HUES48 (cell line): ENCODE results near the gene ADARB2.

Source experiments
- H3K27ac ChIP-seq: one replicate; pipeline ENCODE4 v1.7.0; 2013; ENCODE audit warnings: low read depth, low read length, inconsistent platforms
- H3K27me3 ChIP-seq: 2 replicates; pipeline ENCODE4 v1.6.1; 2013; ENCODE audit warnings: mild to moderate bottlenecking, low read length; ENCODE audit not compliant: control insufficient read depth, insufficient read depth
- H3K36me3 ChIP-seq: 2 replicates; pipeline ENCODE4 v1.6.1; 2013; ENCODE audit warnings: low read length; ENCODE audit not compliant: control insufficient read depth, insufficient read depth
- H3K4me1 ChIP-seq: 2 replicates; pipeline ENCODE4 v1.6.1; 2013; ENCODE audit warnings: mild to moderate bottlenecking, low read length; ENCODE audit not compliant: control insufficient read depth, insufficient read depth
- H3K4me3 ChIP-seq: 2 replicates; pipeline ENCODE4 v1.5.1; 2013; ENCODE audit warnings: mild to moderate bottlenecking, low read depth, low read length
- H3K9ac ChIP-seq: 2 replicates; pipeline ENCODE4 v1.6.1; 2013; ENCODE audit warnings: mild to moderate bottlenecking, low read depth, low read length, moderate library complexity
- H3K9me3 ChIP-seq: 2 replicates; pipeline ENCODE4 v1.6.1; 2013; ENCODE audit warnings: low read length; ENCODE audit not compliant: control insufficient read depth, insufficient read depth

ADARB2 gene

DNA sequence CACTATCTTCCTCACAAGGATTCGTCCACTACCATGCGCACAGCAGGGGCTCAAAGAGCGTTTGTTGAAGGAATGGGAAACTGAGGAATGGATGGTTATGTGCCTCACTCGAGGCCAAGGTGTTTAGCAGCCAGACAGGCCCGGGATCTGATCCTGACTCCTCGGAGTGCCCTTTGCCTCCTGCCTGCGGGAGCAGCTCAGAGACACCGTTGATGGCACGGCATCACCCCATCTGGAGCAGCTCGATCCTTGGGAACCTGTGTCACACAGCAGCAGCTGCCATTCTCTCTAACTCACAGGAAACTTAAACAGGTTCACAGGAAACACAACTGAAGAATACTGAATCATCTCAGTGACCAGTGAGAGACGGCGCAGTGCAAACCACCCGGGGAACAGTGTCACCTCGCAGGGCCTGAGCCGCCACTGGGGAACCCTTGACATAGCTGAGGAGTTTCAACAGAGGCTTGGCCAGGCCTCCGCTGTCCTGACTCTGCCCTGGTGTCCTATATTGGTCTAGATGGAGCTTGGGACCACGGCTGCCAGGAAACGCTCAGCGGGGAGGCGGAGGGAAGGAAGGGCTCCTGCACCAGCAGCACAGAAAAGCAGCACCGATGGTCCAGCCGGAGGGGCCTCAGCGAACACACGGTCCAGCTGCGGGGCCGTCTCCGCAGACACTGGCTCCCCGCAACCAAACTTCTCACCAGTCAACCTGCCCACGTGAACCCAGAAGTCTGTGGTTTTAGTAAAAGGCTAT, 169.4 kb downstream of the ADARB2 start:
- no peak overlapping the region for H3K27ac ChIP-seq
- H3K9ac ChIP-seq, result no peak overlapping the region
- H3K27me3 ChIP-seq, result no peaks in the 10 kb centered on the region
- no peaks in the 10 kb centered on the region for H3K36me3 ChIP-seq
- no peak overlapping the region for H3K4me3 ChIP-seq
- H3K4me1 ChIP-seq, result no peaks in the 10 kb centered on the region
- no peaks in the 10 kb centered on the region for H3K9me3 ChIP-seq

DNA sequence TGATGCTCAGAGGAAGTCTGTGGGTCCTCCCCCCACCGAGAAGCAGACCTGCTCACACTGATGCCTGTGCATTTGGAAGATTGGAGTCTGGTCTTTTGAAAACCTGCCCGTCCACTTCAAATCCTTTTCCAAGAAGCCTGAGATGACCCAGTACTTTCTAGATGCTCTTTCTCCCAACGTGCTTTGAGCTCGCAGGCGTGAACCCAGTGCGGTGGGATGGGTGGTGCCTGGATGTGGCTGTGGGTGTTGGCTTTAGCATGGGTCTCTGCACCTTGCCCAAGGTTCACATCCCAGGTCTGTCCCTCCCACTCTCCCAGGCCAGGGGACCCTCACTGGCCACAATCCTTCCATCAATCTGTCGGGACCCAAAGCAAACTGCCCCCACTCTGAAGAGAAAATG, 170.2 kb downstream of the ADARB2 start:
- H3K36me3 ChIP-seq, result no peaks in the 10 kb centered on the region
- no peaks in the 10 kb centered on the region for H3K27me3 ChIP-seq
- H3K9ac ChIP-seq, result no peak overlapping the region
- no peak overlapping the region for H3K27ac ChIP-seq
- no peaks in the 10 kb centered on the region for H3K9me3 ChIP-seq
- H3K4me1 ChIP-seq, result no peaks in the 10 kb centered on the region
- H3K4me3 ChIP-seq, result no peak overlapping the region

DNA sequence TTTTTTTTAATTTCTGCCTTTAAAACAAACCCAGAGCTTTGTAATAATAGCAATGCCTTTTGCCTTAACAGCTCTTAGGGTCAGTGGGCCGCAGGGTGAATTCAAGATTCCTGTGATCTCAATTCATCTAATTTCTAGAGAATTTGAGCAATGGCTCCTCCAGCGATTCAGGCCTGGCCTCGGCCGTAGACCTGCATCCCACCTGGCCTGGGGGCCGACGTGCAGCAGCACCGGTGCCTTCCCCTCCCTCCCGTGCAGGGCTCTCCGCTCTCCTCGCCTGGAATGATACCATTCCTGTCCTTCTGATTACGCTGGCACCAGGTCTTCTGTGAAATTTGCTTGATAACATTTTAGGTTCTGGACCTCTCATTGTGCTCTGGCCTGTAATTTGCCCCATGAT, 172.5 kb downstream of the ADARB2 start:
- Histone ChIP-seq H3K4me1 (no peaks in the 10 kb centered on the region), H3K4me3 (no peak overlapping the region), H3K9ac (no peak overlapping the region), H3K36me3 (no peaks in the 10 kb centered on the region), H3K27me3 (no peaks in the 10 kb centered on the region), H3K27ac (no peak overlapping the region), H3K9me3 (no peaks in the 10 kb centered on the region)

DNA sequence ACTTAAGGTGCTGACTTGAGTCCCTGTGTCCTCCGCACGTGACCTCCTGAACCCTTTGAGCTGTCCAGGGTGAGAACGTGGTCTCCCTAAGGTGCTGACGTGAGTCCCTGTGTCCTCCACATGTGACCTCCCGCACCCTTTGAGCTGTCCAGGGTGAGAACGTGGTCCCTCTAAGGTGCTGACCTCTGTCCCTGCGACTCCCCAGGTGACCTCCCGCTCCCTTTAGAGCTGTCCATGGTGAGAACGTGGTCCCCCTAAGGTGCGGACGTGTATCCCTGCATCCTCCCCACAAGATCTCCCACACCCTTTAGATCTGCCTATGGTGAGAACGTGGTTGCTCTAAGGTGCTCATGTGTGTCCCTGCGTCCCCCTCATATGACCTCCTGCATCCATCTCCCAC, 174.3 kb downstream of the ADARB2 start:
- Histone ChIP-seq H3K9me3 (no peaks in the 10 kb centered on the region), H3K9ac (no peak overlapping the region), H3K36me3 (no peaks in the 10 kb centered on the region), H3K4me3 (no peak overlapping the region), H3K4me1 (no peaks in the 10 kb centered on the region), H3K27ac (no peak overlapping the region), H3K27me3 (no peaks in the 10 kb centered on the region)

DNA sequence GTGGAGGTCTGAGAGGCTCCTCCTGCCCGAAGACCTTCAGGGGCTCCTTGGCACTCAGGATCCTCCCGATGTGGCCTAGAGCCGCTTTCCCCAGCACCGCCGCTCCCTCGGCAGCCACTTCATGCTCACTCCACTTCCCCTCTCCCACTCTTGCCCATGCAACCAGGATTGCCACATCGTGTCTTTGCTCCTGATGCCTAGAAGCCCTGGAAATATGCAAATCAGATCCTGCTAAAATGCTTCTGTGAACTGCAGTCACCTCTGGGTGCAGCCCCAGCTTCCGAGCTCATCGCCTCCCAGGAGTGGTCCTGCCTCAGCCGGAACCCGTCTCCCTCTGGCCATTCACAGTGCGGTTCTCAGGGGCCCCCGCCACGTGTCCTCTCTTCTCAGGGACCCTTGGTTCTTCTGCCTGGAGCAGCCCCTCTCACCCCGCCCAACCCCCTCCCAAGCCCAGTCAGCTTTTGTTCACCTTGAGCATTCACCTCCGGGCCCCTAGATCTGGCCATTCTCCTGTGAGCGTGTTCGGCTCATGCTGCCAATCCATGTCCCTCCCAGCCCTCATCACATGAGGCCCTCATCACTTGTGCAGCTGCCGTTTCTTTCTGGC, 175.5 kb downstream of the ADARB2 start:
- no peak overlapping the region for H3K4me3 ChIP-seq
- H3K4me1 ChIP-seq, result no peaks in the 10 kb centered on the region
- no peaks in the 10 kb centered on the region for H3K9me3 ChIP-seq
- H3K9ac ChIP-seq, result no peak overlapping the region
- no peaks in the 10 kb centered on the region for H3K27me3 ChIP-seq
- no peaks in the 10 kb centered on the region for H3K36me3 ChIP-seq
- H3K27ac ChIP-seq, result no peak overlapping the region

DNA sequence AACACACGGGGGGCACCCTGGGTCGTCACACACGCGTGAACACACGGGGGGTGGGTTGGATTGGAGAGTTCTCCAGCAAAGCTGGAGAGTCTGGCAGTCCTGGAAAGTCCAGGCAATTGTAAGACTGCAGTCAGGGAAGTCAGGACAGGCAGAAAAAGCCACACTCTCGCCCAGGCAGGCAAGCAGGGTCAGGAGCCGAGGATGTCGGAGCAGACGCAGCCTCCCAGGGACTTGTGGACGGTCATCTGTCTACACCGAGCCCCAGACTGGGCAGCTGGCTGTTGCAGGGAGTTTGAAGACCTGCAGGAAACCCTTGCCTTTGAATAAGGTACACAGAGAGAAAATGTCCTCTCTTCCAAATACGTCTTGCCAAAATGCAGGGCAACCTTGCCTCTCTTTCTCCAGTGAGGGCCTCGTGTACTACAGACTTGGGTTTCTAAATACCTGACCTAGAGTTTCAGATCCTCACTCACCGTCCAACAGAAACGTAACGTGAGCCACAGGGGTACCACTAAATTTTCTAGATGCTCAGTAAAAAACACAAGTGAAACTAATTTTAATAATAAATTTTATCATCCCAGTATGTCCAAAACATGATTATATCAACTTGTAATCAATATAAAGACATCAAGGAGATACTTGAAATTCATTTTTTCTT, 176.7 kb downstream of the ADARB2 start:
- H3K27me3 ChIP-seq, result no peaks in the 10 kb centered on the region
- H3K9me3 ChIP-seq, result no peaks in the 10 kb centered on the region
- H3K27ac ChIP-seq, result no peak overlapping the region
- no peaks in the 10 kb centered on the region for H3K4me1 ChIP-seq
- no peak overlapping the region for H3K4me3 ChIP-seq
- no peaks in the 10 kb centered on the region for H3K36me3 ChIP-seq
- no peak overlapping the region for H3K9ac ChIP-seq

DNA sequence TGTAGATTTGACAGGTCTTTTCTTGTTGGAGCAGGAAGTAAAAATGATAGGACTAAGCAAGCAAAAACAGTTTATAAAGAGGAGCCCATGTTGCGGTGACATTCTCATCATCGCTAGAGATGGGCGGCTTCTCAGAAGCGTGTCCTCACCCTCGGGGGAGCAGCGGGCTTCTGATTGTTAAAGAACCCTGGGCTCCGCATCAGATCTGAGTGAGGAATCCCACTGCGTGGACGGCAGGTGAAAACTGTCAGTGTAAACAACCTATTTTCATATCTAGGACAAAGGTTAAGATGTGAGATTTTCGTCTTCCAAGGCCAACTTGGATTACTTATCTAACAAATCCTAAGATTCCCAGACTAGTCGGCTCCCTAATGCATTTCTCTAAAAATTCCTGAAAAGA, 177.6 kb downstream of the ADARB2 start:
- H3K4me3 ChIP-seq, result no peak overlapping the region
- H3K4me1 ChIP-seq, result no peaks in the 10 kb centered on the region
- H3K27me3 ChIP-seq, result no peaks in the 10 kb centered on the region

DNA sequence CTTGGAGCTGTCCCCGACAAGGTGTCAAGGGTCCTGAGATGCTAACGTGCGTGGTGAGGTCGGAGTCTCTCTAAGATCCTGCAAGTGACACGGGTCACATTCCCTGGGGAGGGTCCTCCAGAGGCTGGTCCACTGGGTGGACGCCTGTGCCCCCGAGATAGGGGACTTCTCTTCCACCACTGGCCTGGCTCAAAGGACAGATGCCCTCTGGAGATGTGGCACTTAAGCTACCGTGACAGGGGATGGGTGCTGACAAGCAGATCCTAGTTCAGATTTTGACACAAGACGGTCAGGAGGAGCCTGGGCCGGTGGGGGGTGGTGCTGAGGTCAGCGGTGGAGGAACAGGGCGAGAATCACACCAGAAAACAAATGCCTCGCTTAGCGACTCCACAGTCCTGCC, 178.0 kb downstream of the ADARB2 start:
- no peak overlapping the region for H3K27ac ChIP-seq
- H3K27me3 ChIP-seq, result no peaks in the 10 kb centered on the region
- no peaks in the 10 kb centered on the region for H3K9me3 ChIP-seq
- H3K36me3 ChIP-seq, result no peaks in the 10 kb centered on the region
- no peaks in the 10 kb centered on the region for H3K4me1 ChIP-seq
- H3K4me3 ChIP-seq, result no peak overlapping the region
- no peak overlapping the region for H3K9ac ChIP-seq

More for the DNA sequence above, 177.6 kb downstream of the ADARB2 start:
- H3K36me3 ChIP-seq, result no peaks in the 10 kb centered on the region
- H3K27ac ChIP-seq, result no peak overlapping the region
- H3K9me3 ChIP-seq, result no peaks in the 10 kb centered on the region
- no peak overlapping the region for H3K9ac ChIP-seq

DNA sequence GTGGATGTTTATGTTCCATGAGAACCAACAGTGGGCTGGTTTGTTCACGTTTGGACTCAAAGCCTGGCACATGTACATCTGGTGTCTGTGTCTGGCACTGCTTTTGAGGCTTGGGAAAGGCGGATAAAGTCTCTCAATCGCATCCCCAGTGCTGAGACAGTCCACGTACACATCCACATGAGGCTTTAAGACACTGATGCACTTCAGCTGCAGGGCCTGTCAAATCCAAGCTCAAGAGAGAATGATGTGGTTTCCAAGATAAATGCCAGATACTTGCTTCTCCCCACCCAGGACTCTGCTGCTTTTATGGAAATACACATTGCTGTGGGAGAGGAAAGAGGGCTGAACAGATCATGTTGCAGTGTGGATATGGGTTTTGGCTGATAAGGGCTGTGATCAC, 178.4 kb downstream of the ADARB2 start:
- Histone ChIP-seq H3K4me3 (no peak overlapping the region), H3K27me3 (no peaks in the 10 kb centered on the region), H3K9ac (no peak overlapping the region), H3K4me1 (no peaks in the 10 kb centered on the region), H3K27ac (no peak overlapping the region), H3K9me3 (no peaks in the 10 kb centered on the region), H3K36me3 (no peaks in the 10 kb centered on the region)

DNA sequence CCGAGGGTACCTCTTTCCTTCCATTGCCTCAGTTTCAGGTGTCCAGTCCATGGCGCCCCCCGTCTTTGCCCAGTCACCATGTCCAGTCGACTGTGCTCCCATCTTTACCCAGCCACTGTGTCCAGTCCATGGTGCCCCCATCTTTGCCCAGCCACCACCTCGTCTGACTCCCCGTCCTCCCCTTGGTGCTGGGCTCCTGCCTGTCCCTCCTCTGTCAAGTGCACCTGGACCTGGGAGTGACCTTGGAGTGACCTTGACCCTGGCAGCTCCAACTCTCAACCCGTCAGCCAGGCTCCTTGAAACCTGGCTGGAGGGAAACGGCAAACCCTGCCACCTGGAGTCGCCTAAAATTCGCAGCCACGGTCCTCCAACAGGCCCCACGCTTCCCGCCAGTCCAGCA, 180.2 kb downstream of the ADARB2 start:
- Histone ChIP-seq H3K4me1 (no peaks in the 10 kb centered on the region), H3K36me3 (no peaks in the 10 kb centered on the region), H3K27ac (no peak overlapping the region), H3K4me3 (no peak overlapping the region), H3K27me3 (no peaks in the 10 kb centered on the region), H3K9ac (no peak overlapping the region), H3K9me3 (no peaks in the 10 kb centered on the region)

DNA sequence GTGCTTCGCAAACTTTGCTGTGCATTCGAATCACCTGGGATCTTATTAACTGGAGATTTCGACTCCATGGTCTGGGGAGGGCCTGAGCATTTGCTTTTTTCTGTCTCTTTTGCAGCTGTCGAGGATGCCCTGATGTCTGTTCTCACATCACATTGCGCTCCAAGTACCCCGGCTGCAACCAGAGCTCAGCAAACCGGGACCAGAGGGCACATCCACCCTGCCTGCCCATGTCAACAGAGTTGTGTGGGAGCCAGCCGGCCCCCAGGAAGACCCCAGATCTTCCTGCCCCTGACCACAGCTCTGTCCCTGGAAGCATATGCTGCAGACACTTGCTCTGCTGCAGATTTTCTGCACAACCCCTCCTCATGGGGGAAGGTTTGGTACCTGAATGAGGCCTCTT, 180.8 kb downstream of the ADARB2 start:
- no peak overlapping the region for H3K27ac ChIP-seq
- no peaks in the 10 kb centered on the region for H3K36me3 ChIP-seq
- H3K4me1 ChIP-seq, result no peaks in the 10 kb centered on the region
- no peak overlapping the region for H3K9ac ChIP-seq
- H3K9me3 ChIP-seq, result no peaks in the 10 kb centered on the region
- H3K4me3 ChIP-seq, result no peak overlapping the region
- no peaks in the 10 kb centered on the region for H3K27me3 ChIP-seq
